Measurements from ENCODE around the gene PARVG.

PARVG gene

GRCh38 chr22:44200855-44201550, 20.3 kb downstream of the PARVG start:
- Histone ChIP-seq H3K27me3 (ENCODE audit: control insufficient read depth, insufficient read depth, low read length) (no peaks in the 10 kb centered on the region), H3K36me3 (ENCODE audit: control insufficient read depth, insufficient read depth, low read length) (no peaks in the 10 kb centered on the region), H3K9me3 (ENCODE audit: control insufficient read depth, insufficient read depth, low read length) (no peaks in the 10 kb centered on the region), H3K9ac (ENCODE audit: low read depth, low read length) (no peak overlapping the region), H3K4me1 (ENCODE audit: control insufficient read depth, insufficient read depth, low read length) (no peaks in the 10 kb centered on the region), H3K4me3 (ENCODE audit: low read depth, low read length) (no peak overlapping the region)

- H3K27me3 ChIP-seq (ENCODE audit: control insufficient read depth, insufficient read depth, low read length), result no peaks in the 10 kb centered on the region
- H3K4me1 ChIP-seq (ENCODE audit: control insufficient read depth, insufficient read depth, low read length), result no peaks in the 10 kb centered on the region
- no peak overlapping the region for H3K9ac ChIP-seq (ENCODE audit: low read depth, low read length)
- no peaks in the 10 kb centered on the region for H3K36me3 ChIP-seq (ENCODE audit: control insufficient read depth, insufficient read depth, low read length)
- no peaks in the 10 kb centered on the region for H3K9me3 ChIP-seq (ENCODE audit: control insufficient read depth, insufficient read depth, low read length)
- no peak overlapping the region for H3K4me3 ChIP-seq (ENCODE audit: low read depth, low read length)
Measured at GRCh38 chr22:44201665-44202064, 20.9 kb downstream of the PARVG start.

GRCh38 chr22:44202261-44202789, 21.6 kb downstream of the PARVG start:
- Histone ChIP-seq H3K36me3 (ENCODE audit: control insufficient read depth, insufficient read depth, low read length) (no peaks in the 10 kb centered on the region), H3K27me3 (ENCODE audit: control insufficient read depth, insufficient read depth, low read length) (no peaks in the 10 kb centered on the region), H3K4me3 (ENCODE audit: low read depth, low read length) (no peak overlapping the region), H3K9ac (ENCODE audit: low read depth, low read length) (no peak overlapping the region), H3K4me1 (ENCODE audit: control insufficient read depth, insufficient read depth, low read length) (no peaks in the 10 kb centered on the region), H3K9me3 (ENCODE audit: control insufficient read depth, insufficient read depth, low read length) (no peaks in the 10 kb centered on the region)

GRCh38 chr22:44203203-44203602, 22.5 kb downstream of the PARVG start:
- H3K9me3 ChIP-seq (ENCODE audit: control insufficient read depth, insufficient read depth, low read length), result no peaks in the 10 kb centered on the region

GRCh38 chr22:44204739-44205515, 24.2 kb downstream of the PARVG start:
- H3K9me3 ChIP-seq (ENCODE audit: control insufficient read depth, insufficient read depth, low read length), result no peaks in the 10 kb centered on the region

More at GRCh38 chr22:44203203-44203602, 22.5 kb downstream of the PARVG start:
- Histone ChIP-seq H3K36me3 (ENCODE audit: control insufficient read depth, insufficient read depth, low read length) (no peaks in the 10 kb centered on the region), H3K9ac (ENCODE audit: low read depth, low read length) (no peak overlapping the region), H3K4me3 (ENCODE audit: low read depth, low read length) (no peak overlapping the region), H3K4me1 (ENCODE audit: control insufficient read depth, insufficient read depth, low read length) (no peaks in the 10 kb centered on the region), H3K27me3 (ENCODE audit: control insufficient read depth, insufficient read depth, low read length) (no peaks in the 10 kb centered on the region)

GRCh38 chr22:44205516-44206329, 25.0 kb downstream of the PARVG start:
- Histone ChIP-seq H3K4me3 (ENCODE audit: low read depth, low read length) (no peak overlapping the region), H3K9ac (ENCODE audit: low read depth, low read length) (no peak overlapping the region), H3K9me3 (ENCODE audit: control insufficient read depth, insufficient read depth, low read length) (no peaks in the 10 kb centered on the region), H3K36me3 (ENCODE audit: control insufficient read depth, insufficient read depth, low read length) (no peaks in the 10 kb centered on the region), H3K4me1 (ENCODE audit: control insufficient read depth, insufficient read depth, low read length) (no peaks in the 10 kb centered on the region), H3K27me3 (ENCODE audit: control insufficient read depth, insufficient read depth, low read length) (no peaks in the 10 kb centered on the region)

More at GRCh38 chr22:44204739-44205515, 24.2 kb downstream of the PARVG start:
- no peak overlapping the region for H3K4me3 ChIP-seq (ENCODE audit: low read depth, low read length)
- H3K9ac ChIP-seq (ENCODE audit: low read depth, low read length), result no peak overlapping the region
- no peaks in the 10 kb centered on the region for H3K36me3 ChIP-seq (ENCODE audit: control insufficient read depth, insufficient read depth, low read length)
- no peaks in the 10 kb centered on the region for H3K27me3 ChIP-seq (ENCODE audit: control insufficient read depth, insufficient read depth, low read length)
- no peaks in the 10 kb centered on the region for H3K4me1 ChIP-seq (ENCODE audit: control insufficient read depth, insufficient read depth, low read length)

GRCh38 chr22:44206330-44206645, 25.6 kb downstream of the PARVG start:
- no peaks in the 10 kb centered on the region for H3K4me1 ChIP-seq (ENCODE audit: control insufficient read depth, insufficient read depth, low read length)
- H3K4me3 ChIP-seq (ENCODE audit: low read depth, low read length), result no peak overlapping the region
- no peaks in the 10 kb centered on the region for H3K27me3 ChIP-seq (ENCODE audit: control insufficient read depth, insufficient read depth, low read length)
- no peak overlapping the region for H3K9ac ChIP-seq (ENCODE audit: low read depth, low read length)
- H3K36me3 ChIP-seq (ENCODE audit: control insufficient read depth, insufficient read depth, low read length), result no peaks in the 10 kb centered on the region
- H3K9me3 ChIP-seq (ENCODE audit: control insufficient read depth, insufficient read depth, low read length), result no peaks in the 10 kb centered on the region

GRCh38 chr22:44206696-44207095, 26.0 kb downstream of the PARVG start:
- Histone ChIP-seq H3K9ac (ENCODE audit: low read depth, low read length) (no peak overlapping the region), H3K4me3 (ENCODE audit: low read depth, low read length) (no peak overlapping the region), H3K36me3 (ENCODE audit: control insufficient read depth, insufficient read depth, low read length) (no peaks in the 10 kb centered on the region)

GRCh38 chr22:44207173-44207980, 26.7 kb downstream of the PARVG start:
- Histone ChIP-seq H3K9me3 (ENCODE audit: control insufficient read depth, insufficient read depth, low read length) (no peaks in the 10 kb centered on the region), H3K9ac (ENCODE audit: low read depth, low read length) (no peak overlapping the region), H3K27me3 (ENCODE audit: control insufficient read depth, insufficient read depth, low read length) (no peaks in the 10 kb centered on the region), H3K4me3 (ENCODE audit: low read depth, low read length) (no peak overlapping the region), H3K36me3 (ENCODE audit: control insufficient read depth, insufficient read depth, low read length) (no peaks in the 10 kb centered on the region), H3K4me1 (ENCODE audit: control insufficient read depth, insufficient read depth, low read length) (no peaks in the 10 kb centered on the region)

More at GRCh38 chr22:44206696-44207095, 26.0 kb downstream of the PARVG start:
- Histone ChIP-seq H3K9me3 (ENCODE audit: control insufficient read depth, insufficient read depth, low read length) (no peaks in the 10 kb centered on the region), H3K27me3 (ENCODE audit: control insufficient read depth, insufficient read depth, low read length) (no peaks in the 10 kb centered on the region), H3K4me1 (ENCODE audit: control insufficient read depth, insufficient read depth, low read length) (no peaks in the 10 kb centered on the region)

- Histone ChIP-seq H3K4me3 (ENCODE audit: low read depth, low read length) (no peak overlapping the region), H3K9ac (ENCODE audit: low read depth, low read length) (no peak overlapping the region), H3K9me3 (ENCODE audit: control insufficient read depth, insufficient read depth, low read length) (no peaks in the 10 kb centered on the region), H3K36me3 (ENCODE audit: control insufficient read depth, insufficient read depth, low read length) (no peaks in the 10 kb centered on the region), H3K4me1 (ENCODE audit: control insufficient read depth, insufficient read depth, low read length) (no peaks in the 10 kb centered on the region), H3K27me3 (ENCODE audit: control insufficient read depth, insufficient read depth, low read length) (no peaks in the 10 kb centered on the region)
Measured at GRCh38 chr22:44207981-44208317, 27.2 kb downstream of the PARVG start.

- no peaks in the 10 kb centered on the region for H3K27me3 ChIP-seq (ENCODE audit: control insufficient read depth, insufficient read depth, low read length)
- H3K4me1 ChIP-seq (ENCODE audit: control insufficient read depth, insufficient read depth, low read length), result no peaks in the 10 kb centered on the region
- H3K9me3 ChIP-seq (ENCODE audit: control insufficient read depth, insufficient read depth, low read length), result no peaks in the 10 kb centered on the region
- no peak overlapping the region for H3K4me3 ChIP-seq (ENCODE audit: low read depth, low read length)
- no peak overlapping the region for H3K9ac ChIP-seq (ENCODE audit: low read depth, low read length)
- H3K36me3 ChIP-seq (ENCODE audit: control insufficient read depth, insufficient read depth, low read length), result no peaks in the 10 kb centered on the region
Measured at GRCh38 chr22:44209343-44209742, 28.6 kb downstream of the PARVG start.

All from iPS-15b (cell line).